ENCODE results near the gene MGRN1.

MGRN1 gene

GRCh38 chr16:4677390-4677789, 52.8 kb downstream of the MGRN1 start:
- no peak for DNase-seq

GRCh38 chr16:4677994-4678393, 53.4 kb downstream of the MGRN1 start:
- DNase-seq = no peak

GRCh38 chr16:4678596-4678995, 54.0 kb downstream of the MGRN1 start:
- DNase-seq = no peak

- no peak for DNase-seq
Observed at GRCh38 chr16:4679156-4679849, 54.7 kb downstream of the MGRN1 start.

GRCh38 chr16:4679850-4680636, 55.4 kb downstream of the MGRN1 start:
- DNase-seq = no peak

- no peak for DNase-seq
Observed at GRCh38 chr16:4680673-4681470, 56.2 kb downstream of the MGRN1 start.

GRCh38 chr16:4681471-4682083, 57.0 kb downstream of the MGRN1 start:
- no peak for DNase-seq

- DNase-seq = no peak
Observed at GRCh38 chr16:4682084-4682591, 57.5 kb downstream of the MGRN1 start.

GRCh38 chr16:4682616-4683254, 58.1 kb downstream of the MGRN1 start:
- no peak for DNase-seq

GRCh38 chr16:4683255-4684057, 58.8 kb downstream of the MGRN1 start:
- DNase-seq = no peak

- no peak for DNase-seq
Observed at GRCh38 chr16:4684058-4684715, 59.6 kb downstream of the MGRN1 start.

GRCh38 chr16:4684763-4685162, 60.1 kb downstream of the MGRN1 start:
- DNase-seq = no peak

- no peak for DNase-seq
Observed at GRCh38 chr16:4685292-4685691, 60.7 kb downstream of the MGRN1 start.

- DNase-seq = no peak
Observed at GRCh38 chr16:4685776-4686496, 61.3 kb downstream of the MGRN1 start.

- DNase-seq = no peak
Observed at GRCh38 chr16:4686497-4687210, 62.0 kb downstream of the MGRN1 start.

GRCh38 chr16:4687416-4687815, 62.8 kb downstream of the MGRN1 start:
- no peak for DNase-seq

GRCh38 chr16:4687946-4688673, 63.5 kb downstream of the MGRN1 start:
- no peak for DNase-seq

GRCh38 chr16:4688674-4689045, 64.0 kb downstream of the MGRN1 start:
- DNase-seq = no peak

- no peak for DNase-seq
Observed at GRCh38 chr16:4689091-4689671, 64.6 kb downstream of the MGRN1 start.

Data from OCI-M1 (cell line).